ENCODE measurements around the gene ST3GAL3. TPM values are rescaled to one million over a fixed set of nuclear protein-coding genes. Genes with fewer than 3 reads are reported as not detected.

The ST3GAL3 gene
- total and polyA plus RNA-seq, 2 donors (not counting 3 experiments of a cell fraction or from before 2014, with no cell fraction given) = 14.3 to 35.8 TPM

DNA sequence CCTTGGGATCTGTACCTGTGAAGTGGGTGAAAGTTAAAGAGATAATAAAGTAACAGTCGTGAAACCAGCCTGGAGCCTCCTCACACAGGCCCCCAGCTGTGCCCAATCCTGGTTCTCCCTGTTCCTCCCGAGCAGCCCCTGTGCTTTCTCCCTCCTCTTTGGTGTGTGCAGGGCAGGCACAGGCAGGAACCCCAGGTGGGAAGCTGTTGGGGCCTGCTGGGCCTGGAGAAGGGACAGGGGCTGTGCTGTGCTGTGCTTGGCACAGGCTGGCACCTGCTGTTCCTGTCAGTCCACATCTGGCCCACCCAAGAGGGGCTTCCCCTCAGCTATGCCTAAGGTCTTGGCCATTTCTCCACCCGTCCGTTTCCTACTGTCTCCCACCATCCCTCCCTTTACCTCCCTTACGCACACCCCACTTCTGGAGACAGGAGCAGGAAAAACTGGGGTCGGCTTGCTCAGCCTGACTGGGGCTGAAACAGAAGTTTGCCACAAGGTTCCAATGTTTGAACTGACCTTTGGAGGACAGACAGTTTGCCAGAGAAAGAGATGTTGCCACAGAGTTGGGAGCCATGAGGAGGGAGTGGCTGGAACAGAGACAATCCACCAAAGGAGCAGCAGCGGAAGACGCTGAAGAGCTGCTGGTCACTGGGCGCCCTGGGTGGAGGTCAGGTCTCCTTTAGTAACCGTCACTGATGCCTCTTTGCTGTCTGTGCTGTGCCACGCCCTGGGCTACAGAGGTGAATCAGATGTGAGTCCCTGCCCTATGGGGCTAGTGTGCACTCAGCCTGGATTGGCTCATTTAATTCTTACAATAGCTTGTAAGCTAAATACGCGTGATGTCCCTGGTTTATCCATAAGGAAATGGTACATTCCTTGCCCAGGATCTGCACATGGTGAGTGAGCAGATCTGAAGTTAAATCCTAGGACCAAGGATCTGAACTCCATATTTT is 207.5 kb downstream of the ST3GAL3 start:
- no peak overlapping the region for H2AFZ ChIP-seq (ENCODE audit: low read depth, low read length)
- H3K27ac ChIP-seq (ENCODE audit: insufficient read depth, low read depth, low read length) = no peak overlapping the region
- no peak for TF ChIP-seq GATA2 (IDR thresholded peaks at IDR 0.05; ENCODE audit: insufficient read depth, insufficient read length, low read depth, low read length)
- H4K20me1 ChIP-seq (replicated peaks; ENCODE audit: control insufficient read depth, extremely low read depth, insufficient read depth, low read length) = no peaks in the 10 kb centered on the region
- no peak for FAIRE-seq
- ChIA-PET POLR2A (no interaction called here), CTCF (interaction anchor here (1.0 to 2.8 kb wide), 4 partner anchors 17 to 20 kb away, joined by 4 to 14 read pairs (median 5); partner anchors contain the start of gene ARTN)
- H3K27me3 ChIP-seq (ENCODE audit: control insufficient read depth in 2 of 2, insufficient read depth in 2 of 2, low read length in 2 of 2) = no peaks in the 10 kb centered on the region
- DNase-seq (ENCODE audit: low read depth, low spot score) = no peak
- H3K4me2 ChIP-seq (ENCODE audit: insufficient read depth, low read length) = no peak overlapping the region
- H3K79me2 ChIP-seq (ENCODE audit: control insufficient read depth, insufficient read depth, low read length) = no peaks in the 10 kb centered on the region
- no peaks in the 10 kb centered on the region for H3K36me3 ChIP-seq (ENCODE audit: control insufficient read depth in 2 of 2, extremely low read depth in 1 of 2, insufficient read depth in 2 of 2, low read length in 2 of 2)
- H3K9ac ChIP-seq (replicated peaks; ENCODE audit: extremely low read depth, insufficient read depth, low read length) = no peak overlapping the region
- H3K4me3 ChIP-seq (replicated peaks in 1 of 3; ENCODE audit: insufficient read depth in 1 of 3, low read depth in 1 of 3, low read length in 3 of 3) = no peak overlapping the region
- H3K9me1 ChIP-seq (replicated peaks; ENCODE audit: control insufficient read depth, extremely low read depth, insufficient read depth, low read length) = no peaks in the 10 kb centered on the region
- BruUV-seq (replicated peaks) = no TSS peak
- no peaks in the 10 kb centered on the region for H3K4me1 ChIP-seq (ENCODE audit: control insufficient read depth, extremely low read depth, insufficient read depth, low read length)
- intact Hi-C loops (cut with micrococcal nuclease) = no loop called here
- no peaks in the 10 kb centered on the region for H3K9me3 ChIP-seq (replicated peaks; ENCODE audit: control insufficient read depth, insufficient read depth, low read length)
- dilution Hi-C loops (cut with MboI; ENCODE audit: extremely low pct_ligation_motif_present, low sequenced_read_pairs) = no loop called here

DNA sequence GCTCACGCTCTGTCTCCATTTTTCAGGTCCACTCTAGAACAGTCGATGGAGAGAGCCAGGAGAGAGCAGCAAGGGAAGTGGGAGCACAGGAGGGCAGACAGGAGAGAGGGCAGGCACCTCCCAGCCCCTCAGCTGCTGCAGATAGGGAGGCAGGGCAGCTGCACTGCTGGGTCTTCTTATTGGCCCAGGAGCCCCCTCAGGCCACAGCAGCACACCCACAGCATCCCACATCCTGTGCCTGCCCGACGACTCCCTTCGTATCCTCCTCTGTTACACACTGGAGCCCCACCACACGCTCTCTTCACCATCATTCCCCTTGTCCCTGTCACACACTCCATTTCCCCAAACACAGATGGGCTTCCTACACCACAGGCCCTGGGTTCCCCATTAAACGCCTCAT is 212.6 kb downstream of the ST3GAL3 start:
- TF ChIP-seq POLR2AphosphoS5 (IDR thresholded peaks at IDR 0.05; ENCODE audit: insufficient read depth, low read depth, low read length) (no peak), EZH2 (IDR thresholded peaks at IDR 0.05; ENCODE audit: borderline replicate concordance, low read depth, low read length, severe bottlenecking) (no peak), JUN (IDR thresholded peaks at IDR 0.05; ENCODE audit: borderline replicate concordance, insufficient read depth, insufficient read length, low read depth) (no peak), GATA2 (IDR thresholded peaks at IDR 0.05; ENCODE audit: insufficient read depth, insufficient read length, low read depth, low read length) (no peak), POLR2A (IDR thresholded peaks at IDR 0.05; ENCODE audit: low read depth, low read length) (no peak), MYC (IDR thresholded peaks at IDR 0.05; ENCODE audit: low read depth, low read length) (no peak), FOS (IDR thresholded peaks at IDR 0.05; ENCODE audit: borderline replicate concordance, insufficient read depth, low read length) (no peak)
- TF ChIP-seq, protein P1, sequence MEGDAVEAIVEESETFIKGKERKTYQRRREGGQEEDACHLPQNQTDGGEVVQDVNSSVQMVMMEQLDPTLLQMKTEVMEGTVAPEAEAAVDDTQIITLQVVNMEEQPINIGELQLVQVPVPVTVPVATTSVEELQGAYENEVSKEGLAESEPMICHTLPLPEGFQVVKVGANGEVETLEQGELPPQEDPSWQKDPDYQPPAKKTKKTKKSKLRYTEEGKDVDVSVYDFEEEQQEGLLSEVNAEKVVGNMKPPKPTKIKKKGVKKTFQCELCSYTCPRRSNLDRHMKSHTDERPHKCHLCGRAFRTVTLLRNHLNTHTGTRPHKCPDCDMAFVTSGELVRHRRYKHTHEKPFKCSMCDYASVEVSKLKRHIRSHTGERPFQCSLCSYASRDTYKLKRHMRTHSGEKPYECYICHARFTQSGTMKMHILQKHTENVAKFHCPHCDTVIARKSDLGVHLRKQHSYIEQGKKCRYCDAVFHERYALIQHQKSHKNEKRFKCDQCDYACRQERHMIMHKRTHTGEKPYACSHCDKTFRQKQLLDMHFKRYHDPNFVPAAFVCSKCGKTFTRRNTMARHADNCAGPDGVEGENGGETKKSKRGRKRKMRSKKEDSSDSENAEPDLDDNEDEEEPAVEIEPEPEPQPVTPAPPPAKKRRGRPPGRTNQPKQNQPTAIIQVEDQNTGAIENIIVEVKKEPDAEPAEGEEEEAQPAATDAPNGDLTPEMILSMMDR (IDR thresholded peaks at IDR 0.05; ENCODE audit: extremely low read depth in 1 of 2, insufficient read depth in 1 of 2, low read depth in 1 of 2, low read length in 2 of 2) = no peak
- TF ChIP-seq, protein P2, sequence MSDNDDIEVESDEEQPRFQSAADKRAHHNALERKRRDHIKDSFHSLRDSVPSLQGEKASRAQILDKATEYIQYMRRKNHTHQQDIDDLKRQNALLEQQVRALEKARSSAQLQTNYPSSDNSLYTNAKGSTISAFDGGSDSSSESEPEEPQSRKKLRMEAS (IDR thresholded peaks at IDR 0.05; ENCODE audit: insufficient read depth, insufficient read length) = no peak
- no peaks in the 10 kb centered on the region for H3K9me1 ChIP-seq (replicated peaks; ENCODE audit: control insufficient read depth, extremely low read depth, insufficient read depth, low read length)
- dilution Hi-C loops (cut with MboI; ENCODE audit: extremely low pct_ligation_motif_present, low sequenced_read_pairs) = no loop called here
- no peaks in the 10 kb centered on the region for H3K4me1 ChIP-seq (ENCODE audit: control insufficient read depth, extremely low read depth, insufficient read depth, low read length)
- FAIRE-seq = no peak
- no peaks in the 10 kb centered on the region for H3K36me3 ChIP-seq (ENCODE audit: control insufficient read depth in 2 of 2, extremely low read depth in 1 of 2, insufficient read depth in 2 of 2, low read length in 2 of 2)
- no peak for DNase-seq (ENCODE audit: low read depth, low spot score)
- BruUV-seq (replicated peaks) = no TSS peak
- H2AFZ ChIP-seq (ENCODE audit: low read depth, low read length) = no peak overlapping the region
- ChIA-PET POLR2A (no interaction called here), CTCF (interaction anchor here (1.4 to 2.6 kb wide), 3 partner anchors 15 to 156 kb away, joined by 6 to 14 read pairs (median 6); no protein-coding TSS in a partner anchor)
- no peaks in the 10 kb centered on the region for H3K9me3 ChIP-seq (replicated peaks; ENCODE audit: control insufficient read depth, insufficient read depth, low read length)
- H3K27me3 ChIP-seq (ENCODE audit: control insufficient read depth in 2 of 2, insufficient read depth in 2 of 2, low read length in 2 of 2) = no peaks in the 10 kb centered on the region
- H3K79me2 ChIP-seq (ENCODE audit: control insufficient read depth, insufficient read depth, low read length) = no peaks in the 10 kb centered on the region
- H3K27ac ChIP-seq (ENCODE audit: insufficient read depth, low read depth, low read length) = no peak overlapping the region
- no peak overlapping the region for H3K4me2 ChIP-seq (ENCODE audit: insufficient read depth, low read length)
- intact Hi-C loops (cut with micrococcal nuclease) = no loop called here
- H3K4me3 ChIP-seq (replicated peaks in 1 of 3; ENCODE audit: insufficient read depth in 1 of 3, low read depth in 1 of 3, low read length in 3 of 3) = no peak overlapping the region
- H3K9ac ChIP-seq (replicated peaks; ENCODE audit: extremely low read depth, insufficient read depth, low read length) = no peak overlapping the region
- H4K20me1 ChIP-seq (replicated peaks; ENCODE audit: control insufficient read depth, extremely low read depth, insufficient read depth, low read length) = no peaks in the 10 kb centered on the region
